Measurements from ENCODE around the gene RCCD1. TPM values are rescaled to one million over a fixed set of nuclear protein-coding genes. Genes with fewer than 3 reads are reported as not detected.

RCCD1 gene
- total RNA-seq, 4 donors from 2014 or later: 1.4 to 4.8 (median 4.4) TPM

GRCh38 chr15:90914305-90915080 lies 40.2 kb upstream of the RCCD1 start:
- Histone ChIP-seq H3K27me3 (no peaks in the 10 kb centered on the region), H3K4me3 (no peak overlapping the region), H3K9me3 (no peaks in the 10 kb centered on the region), H3K4me1 (peaks cover 14 to 37% of the 10 kb centered on the region in 2 donors), H3K27ac (peak overlapping the region; percentile 86 to 95 (median 90)), H3K36me3 (peaks cover 0 to 77% of the 10 kb centered on the region in 2 donors)
- no peak for DNase-seq
- TF ChIP-seq CTCF (IDR thresholded peaks at IDR 0.05 in 4 of 5, conservative IDR thresholded peaks at IDR 0.05 in 1 of 5) (no peak), POLR2A (IDR thresholded peaks at IDR 0.05) (no peak)
- in situ Hi-C loops (cut with MboI; ENCODE audit: low sequenced_read_pairs in 4 of 4) (no loop called here), intact Hi-C loops (cut with DNase I; ENCODE audit: low total_unique reads) (no loop called here)
- no peak for ATAC-seq

GRCh38 chr15:90915216-90915807 lies 39.4 kb upstream of the RCCD1 start:
- H3K27ac ChIP-seq: peak overlapping the region; percentile 86 to 95 (median 90)
- H3K4me3 ChIP-seq: peak overlapping the region in 1 of 4 donors; percentile 43

GRCh38 chr15:90915808-90916440 lies 38.8 kb upstream of the RCCD1 start:
- DNase-seq: peak; percentile 84 to 94
- H3K9me3 ChIP-seq: no peaks in the 10 kb centered on the region
- ATAC-seq: peak; percentile 80 to 84
- H3K4me1 ChIP-seq: peaks cover 14 to 37% of the 10 kb centered on the region in 2 donors
- in situ Hi-C loops (cut with MboI; ENCODE audit: low sequenced_read_pairs in 4 of 4): no loop called here
- peak overlapping the region in 3 of 4 donors; percentile 17 to 43 (median 27) for H3K4me3 ChIP-seq
- peak overlapping the region; percentile 86 to 95 (median 90) for H3K27ac ChIP-seq
- H3K36me3 ChIP-seq: peaks cover 0 to 78% of the 10 kb centered on the region in 2 donors
- intact Hi-C loops (cut with DNase I; ENCODE audit: low total_unique reads): loop anchor here (1.0 kb wide), 2 partner anchors 12 to 13 kb away; partner anchors contain the start of gene MAN2A2
- no peaks in the 10 kb centered on the region for H3K27me3 ChIP-seq
- TF ChIP-seq CTCF (IDR thresholded peaks at IDR 0.05 in 4 of 5, conservative IDR thresholded peaks at IDR 0.05 in 1 of 5) (no peak), POLR2A (IDR thresholded peaks at IDR 0.05) (peak in 1 of 2 donors; percentile 23)

More at GRCh38 chr15:90915216-90915807, 39.4 kb upstream of the RCCD1 start:
- Histone ChIP-seq H3K9me3 (no peaks in the 10 kb centered on the region), H3K27me3 (no peaks in the 10 kb centered on the region), H3K36me3 (peaks cover 0 to 78% of the 10 kb centered on the region in 2 donors), H3K4me1 (peaks cover 14 to 37% of the 10 kb centered on the region in 2 donors)
- TF ChIP-seq POLR2A (IDR thresholded peaks at IDR 0.05) (no peak), CTCF (IDR thresholded peaks at IDR 0.05 in 4 of 5, conservative IDR thresholded peaks at IDR 0.05 in 1 of 5) (no peak)
- ATAC-seq: peak; percentile 73 to 88
- intact Hi-C loops (cut with DNase I; ENCODE audit: low total_unique reads) (no loop called here), in situ Hi-C loops (cut with MboI; ENCODE audit: low sequenced_read_pairs in 4 of 4) (no loop called here)
- peak in 1 of 2 donors; percentile 77 for DNase-seq

GRCh38 chr15:90916461-90916860 lies 38.2 kb upstream of the RCCD1 start:
- Histone ChIP-seq H3K27ac (peak overlapping the region; percentile 86 to 95 (median 90)), H3K9me3 (no peaks in the 10 kb centered on the region), H3K27me3 (no peaks in the 10 kb centered on the region), H3K4me1 (peaks cover 14 to 37% of the 10 kb centered on the region in 2 donors), H3K36me3 (peaks cover 0 to 78% of the 10 kb centered on the region in 2 donors), H3K4me3 (peak overlapping the region in 3 of 4 donors; percentile 17 to 43 (median 27))
- in situ Hi-C loops (cut with MboI; ENCODE audit: low sequenced_read_pairs in 4 of 4) (no loop called here), intact Hi-C loops (cut with DNase I; ENCODE audit: low total_unique reads) (loop anchor here (1.0 kb wide), 2 partner anchors 12 to 13 kb away; partner anchors contain the start of gene MAN2A2)
- no peak for DNase-seq
- no peak for ATAC-seq
- TF ChIP-seq CTCF (IDR thresholded peaks at IDR 0.05 in 4 of 5, conservative IDR thresholded peaks at IDR 0.05 in 1 of 5) (no peak), POLR2A (IDR thresholded peaks at IDR 0.05) (no peak)
